Inferior parietal cortex (tissue), 1 donor: Measurements from ENCODE around the gene CAPN15.
A peak's percentile ranks its signal among the peaks of the same experiment; 100 is the strongest.

ENCODE experiments used
- DNase-seq: peaks from one replicate; pipeline ENCODE4 v3.0.0-alpha.2; 2016; ENCODE audit errors: extremely low spot score

CAPN15 gene

DNA sequence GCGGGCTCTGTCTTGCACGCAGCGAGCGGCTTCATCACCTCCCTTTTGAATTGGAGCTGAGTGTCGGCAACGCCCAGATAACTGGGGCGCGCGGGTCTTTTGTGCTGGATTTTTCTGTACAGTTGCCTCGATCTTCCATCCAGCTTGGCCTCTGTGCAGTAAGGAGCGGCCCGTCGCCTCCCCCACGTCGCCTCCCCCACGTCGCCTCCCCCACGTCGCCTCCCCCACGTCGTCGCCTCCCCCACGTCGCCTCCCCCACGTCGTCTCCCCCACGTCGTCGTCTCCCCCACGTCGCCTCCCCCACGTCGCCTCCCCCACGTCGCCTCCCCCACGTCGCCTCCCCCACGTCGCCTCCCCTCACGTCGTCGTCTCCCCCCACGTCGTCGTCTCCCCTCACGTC lies 17.0 kb downstream of the CAPN15 start:
- DNase-seq: no peak

DNA sequence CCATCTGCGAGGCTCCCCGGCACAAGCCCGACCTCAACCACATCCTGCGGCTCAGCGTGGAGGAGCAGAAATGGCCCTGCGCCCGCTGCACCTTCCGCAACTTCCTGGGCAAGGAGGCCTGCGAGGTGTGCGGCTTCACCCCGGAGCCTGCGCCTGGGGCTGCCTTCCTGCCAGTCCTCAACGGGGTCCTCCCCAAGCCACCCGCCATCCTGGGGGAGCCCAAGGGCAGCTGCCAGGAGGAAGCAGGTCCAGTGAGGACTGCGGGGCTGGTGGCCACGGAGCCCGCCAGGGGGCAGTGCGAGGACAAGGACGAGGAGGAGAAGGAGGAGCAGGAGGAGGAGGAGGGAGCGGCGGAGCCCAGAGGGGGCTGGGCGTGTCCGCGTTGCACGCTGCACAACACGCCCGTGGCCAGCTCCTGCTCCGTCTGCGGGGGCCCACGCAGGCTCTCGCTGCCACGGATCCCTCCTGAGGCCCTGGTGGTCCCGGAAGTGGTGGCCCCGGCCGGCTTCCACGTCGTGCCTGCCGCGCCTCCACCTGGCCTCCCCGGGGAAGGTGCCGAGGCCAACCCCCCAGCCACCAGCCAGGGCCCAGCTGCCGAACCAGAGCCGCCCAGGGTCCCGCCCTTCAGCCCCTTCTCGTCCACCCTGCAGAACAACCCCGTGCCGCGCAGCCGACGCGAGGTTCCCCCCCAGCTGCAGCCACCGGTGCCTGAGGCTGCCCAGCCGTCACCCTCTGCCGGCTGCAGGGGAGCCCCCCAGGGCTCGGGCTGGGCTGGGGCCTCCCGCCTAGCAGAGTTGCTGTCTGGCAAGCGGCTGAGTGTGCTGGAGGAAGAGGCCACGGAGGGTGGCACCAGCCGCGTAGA lies 19.6 kb downstream of the CAPN15 start:
- peak; percentile 51 for DNase-seq

DNA sequence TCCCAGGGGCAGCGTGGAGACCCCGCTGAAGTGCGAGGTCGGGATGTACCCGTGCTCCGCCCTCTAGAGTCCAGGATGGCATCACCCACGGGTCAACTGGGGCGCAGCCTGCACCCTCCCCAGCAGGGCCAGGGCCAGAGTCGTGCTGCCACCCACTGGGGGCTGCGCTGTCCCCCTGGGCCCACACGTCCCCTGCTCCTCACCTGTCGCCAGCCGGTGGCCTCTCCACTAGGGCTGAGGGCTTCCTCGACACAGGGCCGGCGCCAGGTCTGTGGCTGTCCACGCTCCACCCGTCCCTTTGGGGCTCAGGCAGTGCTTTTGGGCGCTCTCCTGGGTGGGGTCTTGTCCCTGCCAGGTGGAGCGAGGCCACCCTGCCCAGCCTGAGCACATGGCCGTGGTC lies 21.1 kb downstream of the CAPN15 start:
- no peak for DNase-seq

DNA sequence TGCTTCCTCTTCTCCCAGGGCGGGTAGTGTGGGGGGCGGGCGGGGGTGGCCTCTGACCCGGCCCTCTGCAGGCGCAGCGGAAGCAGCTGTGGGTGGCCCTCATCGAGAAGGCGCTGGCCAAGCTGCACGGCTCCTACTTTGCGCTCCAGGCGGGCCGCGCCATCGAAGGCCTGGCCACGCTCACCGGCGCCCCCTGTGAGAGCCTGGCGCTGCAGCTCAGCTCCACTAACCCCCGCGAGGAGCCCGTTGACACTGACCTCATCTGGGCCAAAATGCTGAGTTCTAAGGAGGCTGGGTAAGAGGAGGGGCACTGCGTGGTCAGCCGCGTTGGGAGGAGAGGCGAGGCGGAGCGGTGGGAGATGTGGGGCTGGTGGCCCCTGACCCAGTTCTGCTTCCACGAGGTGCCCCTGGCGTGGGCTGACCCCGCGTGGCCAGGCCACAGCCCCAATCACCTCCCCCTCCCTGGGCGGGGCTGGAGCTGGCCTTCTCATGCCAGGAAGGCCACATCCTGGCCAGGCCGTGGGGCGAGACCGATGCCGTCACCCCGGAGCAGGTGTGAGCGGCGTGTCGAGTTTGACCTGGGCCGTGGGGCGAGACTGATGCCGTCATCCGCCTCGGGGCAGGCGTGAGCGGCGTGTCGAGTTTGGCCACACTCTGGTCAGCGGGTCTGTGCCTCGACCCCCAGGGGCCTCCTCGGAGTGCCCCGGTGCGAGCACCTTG lies 22.2 kb downstream of the CAPN15 start:
- no peak for DNase-seq

DNA sequence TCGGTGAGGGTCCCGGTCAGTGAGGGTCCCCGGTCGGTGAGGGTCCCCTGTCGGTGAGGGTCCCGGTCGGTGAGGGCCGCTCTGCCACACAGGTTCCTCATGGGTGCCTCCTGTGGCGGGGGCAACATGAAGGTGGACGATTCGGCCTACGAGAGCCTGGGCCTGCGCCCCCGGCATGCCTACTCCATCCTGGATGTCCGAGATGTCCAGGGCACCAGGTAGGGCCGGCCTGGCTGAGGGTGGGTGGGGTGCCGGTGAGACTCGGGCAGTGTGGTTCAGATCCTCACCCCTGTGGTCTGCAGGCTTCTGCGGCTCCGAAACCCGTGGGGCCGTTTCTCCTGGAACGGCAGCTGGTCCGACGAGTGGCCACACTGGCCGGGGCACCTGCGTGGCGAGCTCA lies 23.7 kb downstream of the CAPN15 start:
- no peak for DNase-seq

DNA sequence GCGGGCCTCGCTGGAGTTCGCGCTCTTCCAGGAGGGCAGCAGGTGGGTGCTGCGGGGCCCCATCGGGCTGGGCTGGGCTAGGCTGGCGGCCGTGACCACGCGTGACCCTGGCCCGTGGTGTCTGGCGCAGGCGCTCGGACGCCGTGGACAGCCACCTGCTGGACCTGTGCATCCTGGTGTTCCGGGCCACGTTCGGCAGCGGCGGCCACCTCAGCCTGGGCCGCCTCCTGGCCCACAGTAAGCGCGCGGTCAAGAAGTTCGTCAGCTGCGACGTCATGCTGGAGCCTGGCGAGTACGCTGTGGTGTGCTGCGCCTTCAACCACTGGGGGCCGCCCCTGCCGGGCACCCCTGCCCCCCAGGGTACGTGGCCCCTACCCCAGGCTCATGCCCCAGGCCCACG lies 24.7 kb downstream of the CAPN15 start:
- no peak for DNase-seq

DNA sequence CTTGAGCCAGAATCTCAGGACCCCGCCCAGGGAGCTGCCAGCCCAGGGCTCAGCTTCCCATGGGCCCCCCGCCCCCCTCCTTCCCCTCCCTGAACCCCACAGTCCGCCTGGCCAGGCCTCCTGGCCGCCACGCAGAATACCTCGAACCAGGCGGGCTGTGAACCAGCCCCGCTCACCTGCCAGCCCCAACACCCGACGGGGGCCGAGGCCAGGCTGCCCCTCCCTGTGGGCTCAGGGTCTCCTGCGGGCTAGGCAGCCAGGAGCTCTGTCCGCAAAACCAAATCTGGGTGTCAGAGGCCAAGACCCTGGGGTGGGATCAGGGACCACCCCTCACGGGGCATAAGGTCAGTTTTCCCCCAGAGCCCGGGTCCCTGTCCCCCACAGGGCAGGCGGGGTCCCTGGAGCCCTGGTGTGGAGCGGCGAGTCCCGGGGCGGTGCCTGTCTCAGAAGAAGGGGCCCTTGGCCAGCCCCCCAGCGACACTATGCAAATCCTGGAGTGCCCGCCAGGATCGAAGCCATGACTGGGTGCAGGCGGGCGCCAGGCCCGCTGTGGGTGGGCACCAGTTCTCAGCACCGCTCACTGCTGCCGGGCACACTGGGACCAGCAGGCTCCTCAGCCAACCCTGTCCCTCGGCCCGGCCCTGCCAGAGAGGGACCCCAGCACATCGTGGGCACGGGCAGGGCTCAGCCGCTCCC lies 26.2 kb downstream of the CAPN15 start:
- no peak for DNase-seq

DNA sequence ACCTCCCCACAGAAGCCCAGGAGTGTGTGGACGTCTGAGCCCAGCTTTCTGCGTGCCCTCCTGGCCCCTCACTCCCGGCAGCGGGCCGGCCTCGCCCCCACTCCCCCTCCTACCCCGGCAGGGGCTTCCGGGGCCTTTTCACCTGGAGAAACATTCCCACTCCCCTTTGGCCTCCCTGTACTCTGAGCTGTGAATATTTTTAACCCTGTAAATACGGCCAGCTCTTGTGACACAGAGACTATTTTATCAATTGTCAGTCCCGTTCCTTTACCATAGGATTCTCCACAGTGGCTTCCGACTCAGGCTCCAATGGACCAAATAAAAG lies 26.7 kb downstream of the CAPN15 start:
- DNase-seq: no peak

DNA sequence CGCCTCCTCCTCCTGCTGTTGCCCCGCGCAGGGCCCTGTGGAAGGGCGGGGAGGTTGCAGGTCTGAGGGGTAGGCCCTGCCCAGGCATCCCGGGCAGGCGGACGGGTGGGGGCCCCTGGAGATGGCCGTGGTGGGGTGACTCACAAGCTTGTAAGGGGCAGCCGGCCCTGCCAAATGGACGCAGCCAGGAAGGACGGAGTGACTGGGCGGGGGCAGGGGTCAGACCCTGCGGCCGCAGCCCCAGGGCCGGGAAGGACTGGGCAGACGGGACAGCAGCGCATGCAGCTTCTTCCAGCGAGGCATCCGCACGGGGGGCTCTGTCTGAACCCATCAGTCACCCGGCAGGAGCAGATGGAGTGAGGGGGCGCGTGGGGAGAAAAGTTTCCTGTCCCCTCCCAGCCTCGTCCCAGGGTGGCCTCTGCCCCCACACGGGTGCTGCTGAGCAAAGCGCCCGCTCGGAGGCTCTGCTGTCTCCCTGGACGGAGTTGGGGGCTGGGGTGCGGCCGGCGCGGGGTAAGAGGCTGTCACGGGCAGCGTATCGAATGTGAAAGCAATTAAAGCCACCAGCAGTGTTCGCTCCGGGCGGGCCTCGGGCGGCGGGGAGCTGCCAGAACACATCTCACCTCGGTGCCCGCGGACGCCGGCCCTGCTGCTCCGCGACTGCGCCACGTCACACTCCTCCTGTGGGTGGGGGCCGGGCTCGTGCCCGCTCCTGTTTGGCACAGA lies 27.3 kb downstream of the CAPN15 start:
- DNase-seq: no peak

DNA sequence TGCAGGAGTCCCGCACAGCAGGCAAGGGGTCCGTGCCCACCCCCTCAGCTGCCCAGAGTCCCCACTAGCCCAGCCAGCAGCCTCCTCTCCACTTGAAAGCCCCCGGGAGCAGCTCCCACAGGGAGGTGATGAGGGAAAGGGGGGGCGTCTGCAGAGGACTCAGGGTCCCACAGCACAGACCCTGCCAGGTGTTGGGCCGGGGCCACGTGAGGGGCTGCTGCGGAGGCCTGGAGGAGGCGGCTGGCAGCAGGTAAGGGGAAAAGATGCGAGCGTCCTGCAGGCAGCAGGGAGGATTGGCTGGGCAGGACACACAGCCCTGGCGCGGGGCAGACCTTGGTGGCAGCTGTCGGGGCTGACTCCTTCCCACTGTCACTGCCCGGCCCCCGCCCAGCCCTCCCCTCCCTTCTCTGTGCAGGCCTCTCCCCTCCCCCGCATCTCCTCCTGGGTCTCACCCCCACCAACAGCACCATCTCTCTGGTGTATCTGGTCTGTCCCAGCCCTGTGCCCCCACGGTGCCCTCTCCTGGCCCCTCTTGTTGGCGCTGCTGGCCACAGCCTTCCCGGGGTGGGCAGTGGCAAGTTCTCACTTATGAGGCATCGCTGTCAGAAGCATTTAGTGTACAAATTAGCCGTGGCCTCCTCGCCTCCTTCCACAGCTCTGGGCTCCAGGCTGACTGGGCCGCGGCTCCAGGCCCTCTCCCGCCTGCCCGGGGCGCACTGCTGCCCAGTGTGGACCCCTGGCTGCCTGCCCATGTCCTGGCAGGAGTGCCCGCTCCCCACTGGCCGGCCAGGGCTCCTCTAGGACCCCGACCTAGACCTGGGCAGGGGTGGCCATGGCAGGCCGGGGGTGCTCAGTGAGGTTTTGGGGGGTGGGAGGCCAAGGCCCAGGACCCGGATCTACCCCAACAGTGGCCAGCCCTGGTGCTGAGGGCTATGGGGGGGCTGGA lies 28.3 kb downstream of the CAPN15 start:
- DNase-seq: no peak

DNA sequence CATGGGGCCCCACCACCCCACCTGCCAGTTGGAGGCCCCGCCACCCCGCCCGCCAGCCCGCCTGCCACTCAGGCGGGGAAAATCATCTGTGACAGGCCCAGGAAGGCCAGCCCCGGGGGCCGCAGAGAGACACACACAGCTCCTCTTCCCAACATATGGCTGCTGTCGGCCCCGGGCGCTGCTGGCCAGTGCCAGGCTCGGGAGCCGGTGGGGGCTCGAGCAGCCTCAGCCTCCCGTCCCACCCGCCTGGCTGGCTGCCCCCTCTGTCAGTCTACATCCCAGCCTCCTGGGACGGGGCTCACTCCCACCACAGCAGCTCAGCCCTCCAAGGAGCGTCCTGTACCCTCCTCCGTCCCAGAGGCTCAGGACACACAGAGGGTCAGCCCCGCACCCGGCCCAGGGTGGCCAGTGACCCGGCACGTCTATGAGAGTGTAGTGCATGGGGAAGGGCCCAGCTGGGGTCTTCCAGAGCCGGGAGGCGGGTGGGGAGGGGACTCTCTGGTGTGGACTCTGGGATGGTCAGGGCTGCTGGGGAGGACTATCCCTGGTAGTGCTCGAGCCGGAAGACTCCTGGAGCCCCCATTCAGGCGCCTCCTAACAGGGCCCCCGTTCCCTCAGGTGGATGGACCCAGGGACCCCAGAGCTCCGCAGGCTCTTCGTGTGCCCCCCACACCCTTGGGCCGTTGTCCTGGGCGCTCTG lies 29.1 kb downstream of the CAPN15 start:
- no peak for DNase-seq

DNA sequence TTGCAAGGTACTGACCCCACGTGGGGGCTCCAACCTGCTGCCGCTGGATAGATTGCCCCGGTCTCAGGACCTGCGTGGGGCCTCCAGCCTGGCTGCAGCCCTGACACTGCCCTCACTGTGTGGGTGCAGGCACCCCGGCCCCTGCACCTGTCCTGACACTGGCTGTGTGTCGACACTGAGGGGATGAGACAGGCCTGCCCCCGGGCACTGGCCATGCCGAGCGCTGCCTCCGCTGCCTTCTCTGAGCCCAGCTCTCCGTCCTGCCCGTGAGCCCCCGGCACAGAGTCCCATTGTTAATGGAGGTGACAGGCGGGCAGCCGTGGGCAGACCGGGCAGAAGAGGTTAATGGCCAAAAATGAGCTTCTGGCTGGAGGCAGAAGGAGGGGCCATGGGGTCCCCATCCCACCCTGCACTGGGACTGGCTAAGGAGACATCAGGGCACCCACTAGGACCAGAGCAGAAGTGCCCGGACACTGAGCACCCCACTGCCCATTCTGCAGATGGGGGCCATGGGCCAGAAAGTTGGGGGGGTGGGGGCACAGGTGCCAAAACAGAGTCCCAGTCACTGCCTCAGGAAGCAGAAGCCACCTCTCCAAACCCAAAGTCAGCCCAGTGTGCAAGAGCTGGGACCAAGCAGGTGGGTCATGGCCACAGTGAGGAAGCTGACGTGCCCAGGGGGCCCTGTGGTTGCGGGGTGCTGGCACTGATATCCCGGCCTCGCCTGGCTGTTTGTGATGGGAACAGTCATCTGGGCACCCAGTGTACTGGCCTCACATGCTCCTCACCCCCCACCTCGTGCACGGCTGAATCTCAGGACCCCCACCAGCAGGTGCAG lies 30.2 kb downstream of the CAPN15 start:
- no peak for DNase-seq

DNA sequence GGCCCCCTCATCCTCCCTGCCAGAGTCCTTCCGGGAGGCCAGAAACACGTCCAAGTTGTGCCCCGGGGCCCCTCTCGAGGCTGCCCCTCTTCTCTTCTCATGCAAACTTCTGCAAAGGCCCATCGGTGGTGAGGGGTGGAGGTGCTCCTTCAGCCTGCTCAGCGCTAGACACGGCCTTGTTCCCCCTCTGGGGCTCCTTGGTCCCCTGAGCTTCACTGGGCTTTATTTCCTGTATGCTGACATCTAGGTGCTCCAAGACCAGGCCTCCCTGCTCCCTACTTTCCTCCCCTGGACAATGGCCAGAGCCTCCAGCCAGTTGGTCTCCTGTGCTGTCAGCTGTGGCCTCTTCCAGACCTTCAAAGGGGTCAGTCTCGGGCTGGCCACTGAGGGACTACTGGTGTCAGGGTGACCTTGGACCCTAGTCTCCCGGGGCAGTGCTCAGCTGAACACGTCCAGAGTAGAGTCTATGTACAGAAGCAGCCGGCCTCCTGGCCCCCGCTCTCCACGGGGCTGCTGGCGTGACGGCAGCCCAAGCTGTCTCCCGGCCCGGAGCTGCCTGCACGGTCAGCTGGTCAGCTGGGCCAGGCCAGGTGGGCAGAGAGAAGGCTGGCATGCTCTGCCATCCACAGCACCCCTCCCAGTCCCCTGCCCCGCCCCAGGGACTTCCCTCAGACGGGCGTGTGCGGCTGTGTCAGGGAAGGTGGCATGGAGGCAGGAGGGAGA lies 30.9 kb downstream of the CAPN15 start:
- DNase-seq: no peak

DNA sequence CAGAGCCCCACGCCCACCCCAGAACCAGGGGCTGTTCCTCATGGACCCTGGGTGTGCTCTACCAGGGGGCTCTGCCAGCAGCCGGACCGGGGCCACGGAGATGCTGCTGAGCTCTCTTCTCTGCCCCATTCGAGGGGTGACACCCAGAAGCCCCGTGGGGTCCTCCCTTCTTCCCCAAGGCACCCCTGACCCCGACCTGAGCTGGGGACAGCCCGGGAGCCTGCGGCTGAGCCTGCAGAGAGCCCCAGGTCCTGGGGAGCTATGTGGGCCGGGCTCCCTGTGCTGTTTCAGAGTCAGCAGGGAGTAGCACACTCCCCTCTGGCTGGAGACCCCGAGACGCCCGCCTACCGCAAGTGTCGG lies 31.5 kb downstream of the CAPN15 start:
- no peak for DNase-seq

DNA sequence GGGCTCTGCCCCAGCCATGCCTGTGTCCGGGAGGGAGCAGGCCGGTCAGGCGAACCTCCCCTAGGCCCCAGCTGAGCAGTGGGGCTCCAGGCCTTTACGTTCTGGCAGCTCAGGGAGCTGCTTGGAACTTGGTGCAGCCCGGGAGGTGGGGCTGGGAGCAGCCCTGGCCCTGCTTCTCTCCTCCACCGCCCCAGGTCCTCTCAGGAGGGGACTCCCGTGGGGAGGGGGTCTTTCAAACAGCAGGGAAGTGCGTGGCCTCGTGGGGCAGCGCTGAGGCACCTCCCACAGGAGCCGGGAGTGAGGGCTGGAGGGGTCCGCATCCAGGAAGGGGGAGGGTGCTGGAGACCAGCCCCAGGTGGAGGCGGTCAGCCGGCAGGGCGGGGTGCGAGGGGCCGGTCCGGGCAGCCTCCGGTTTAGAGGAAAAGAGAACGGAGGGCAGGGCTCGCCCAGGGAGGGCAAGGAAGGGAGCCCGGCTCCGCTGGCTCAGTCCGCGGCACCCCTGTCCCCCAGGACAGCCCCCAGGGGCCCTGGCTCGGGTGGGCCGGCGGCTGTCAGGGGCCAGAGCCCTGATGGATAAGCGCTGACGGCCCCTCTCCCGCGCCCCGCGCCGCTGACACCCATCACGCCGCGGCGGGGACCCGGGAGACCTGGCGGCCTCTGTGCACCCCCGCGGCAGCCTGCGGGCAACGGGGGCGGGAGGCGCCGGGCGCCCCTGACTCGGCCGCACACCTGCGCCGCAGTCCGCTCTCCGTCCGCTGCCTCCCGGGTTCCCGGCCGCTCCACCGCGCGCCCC lies 32.1 kb downstream of the CAPN15 start:
- no peak for DNase-seq

DNA sequence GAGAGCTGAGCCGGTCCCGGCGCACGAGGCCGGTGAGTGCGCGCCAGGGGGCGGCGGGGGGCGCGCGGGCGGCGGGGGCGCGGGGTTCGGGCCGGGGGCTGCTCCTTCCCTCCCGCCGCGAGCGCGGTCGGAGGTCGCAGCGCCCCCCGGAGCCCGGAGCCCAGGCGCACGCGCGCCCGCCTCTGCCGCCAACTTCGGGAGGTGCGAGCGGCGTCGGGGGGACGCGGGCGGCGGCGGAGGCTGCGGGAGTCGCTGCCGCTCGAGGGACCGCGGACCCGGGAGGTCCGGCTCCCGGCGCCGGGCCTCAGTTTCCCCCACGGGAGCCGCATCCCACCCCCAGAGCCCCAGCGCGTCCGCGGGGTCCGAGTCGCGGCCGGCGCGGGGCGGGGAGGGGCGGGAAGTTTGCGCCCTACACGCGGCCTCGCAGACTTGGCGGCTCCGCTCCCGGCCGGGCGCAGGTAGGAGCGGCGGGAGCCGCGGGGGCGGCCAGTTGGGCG lies 32.7 kb downstream of the CAPN15 start, which contains the start of gene PRR35:
TSS of gene PRR35 (plus strand) at position 191 of the 497 bp plus-strand sequence. CDS start 2,901 bp downstream, outside the sequence.
- DNase-seq: no peak

DNA sequence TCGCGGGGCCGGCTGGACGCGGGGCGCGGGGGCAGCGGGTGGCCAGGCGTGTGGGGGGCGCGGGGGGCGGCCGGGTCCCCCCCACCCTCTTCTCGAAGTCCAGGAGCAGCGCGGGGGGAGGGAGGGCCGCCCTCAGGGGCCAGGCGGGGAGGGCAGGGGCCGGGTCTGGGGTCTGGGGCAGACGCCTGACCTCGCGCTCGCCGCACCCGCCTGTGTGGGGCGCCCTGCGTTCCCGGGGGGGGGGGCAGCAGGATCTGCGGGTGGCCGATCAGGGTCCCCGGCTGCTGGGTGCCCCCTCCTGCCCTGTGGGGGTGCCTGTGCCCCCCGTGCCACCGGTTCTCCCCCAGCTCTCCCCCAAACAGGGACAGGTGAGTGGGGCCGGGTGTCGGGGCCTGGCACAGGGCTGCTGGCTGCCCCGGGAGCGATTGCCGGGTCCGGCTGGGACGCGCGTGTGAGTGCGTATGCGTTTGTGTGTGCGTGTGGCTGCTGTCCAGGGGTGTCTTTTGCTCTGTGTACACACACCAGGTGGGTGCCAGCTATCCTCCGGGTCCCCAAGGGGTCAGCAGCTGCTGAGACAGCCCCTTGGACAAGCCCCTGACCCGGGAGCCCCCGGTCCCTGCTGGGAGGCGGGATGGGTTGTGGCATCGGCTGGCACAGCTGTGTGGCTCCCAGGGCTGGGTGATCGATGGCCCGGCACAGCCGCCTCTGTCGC lies 33.3 kb downstream of the CAPN15 start:
- no peak for DNase-seq
